HEK293 (cell line): ENCODE measurements around the gene ACTG1.

Experiments used
- CTCF ChIA-PET: fragments of 350-600 bp; formaldehyde crosslinking; extraction: SDS; loops from one replicate; lab custom pipeline; 2021; ENCODE audit warnings: antibody characterized with exemption; lab: Yijun Ruan, JAX
- POLR2A ChIA-PET: fragments of 300-600 bp; formaldehyde crosslinking; extraction: SDS; loops from one replicate; lab custom pipeline; 2020; ENCODE audit warnings: antibody characterized with exemption, inconsistent platforms; lab: Yijun Ruan, JAX
- H3K27ac ChIP-seq: fragments of 200-500 bp; sonication (Bioruptor generic); 2 replicates; pipeline ENCODE4 v1.5.1; 2014; ENCODE audit warnings: low read depth, low read length, control low read depth, inconsistent platforms; ENCODE audit errors: extremely low read depth
- H3K36me3 ChIP-seq, 2 experiments: fragments of 200-500 bp in 1 of 2; sonication (Bioruptor generic) in 1 of 2; 1 replicate in 1 of 2; 2 replicates in 1 of 2; pipeline ENCODE4 v1.5.1; 2014 to 2017; ENCODE audit warnings: inconsistent platforms in 2 of 2, low read length in 2 of 2; ENCODE audit not compliant: control insufficient read depth in 2 of 2, insufficient read depth in 1 of 2
- H3K4me1 ChIP-seq: fragments of 200-500 bp; sonication (Bioruptor generic); 2 replicates; pipeline ENCODE4 v1.5.1; 2014; ENCODE audit warnings: mild to moderate bottlenecking, low read length, inconsistent platforms; ENCODE audit not compliant: control insufficient read depth, insufficient read depth
- H3K4me3 ChIP-seq: 2 replicates; pipeline ENCODE4 v1.5.1; 2011; ENCODE audit warnings: low read depth, mild to moderate bottlenecking, control low read depth, low read length, moderate library complexity
- H3K9me3 ChIP-seq: fragments of 200-500 bp; sonication (Bioruptor generic); 2 replicates; pipeline ENCODE4 v1.5.1; 2014; ENCODE audit warnings: low read depth, low read length, inconsistent platforms; ENCODE audit not compliant: control insufficient read depth, insufficient read depth
- FEZF1 ChIP-seq: fragments of 450-650 bp; formaldehyde crosslinking; IDR thresholded peaks from 2 replicates; pipeline ENCODE4 v1.5.1; 2016; ENCODE audit warnings: missing biosample characterization, missing genetic modification characterization
- GLIS1 ChIP-seq: fragments of 450-650 bp; formaldehyde crosslinking; IDR thresholded peaks from 2 replicates; pipeline ENCODE4 v1.5.1; 2016; ENCODE audit warnings: missing biosample characterization, missing genetic modification characterization
- HIC1 ChIP-seq: fragments of 450-650 bp; formaldehyde crosslinking; IDR thresholded peaks from 2 replicates; pipeline ENCODE4 v1.5.1; 2016; ENCODE audit warnings: missing biosample characterization, missing genetic modification characterization
- KLF7 ChIP-seq: fragments of 450-650 bp; formaldehyde crosslinking; IDR thresholded peaks from 2 replicates; pipeline ENCODE4 v1.5.1; 2016; ENCODE audit warnings: missing biosample characterization, missing genetic modification characterization, borderline replicate concordance
- SP2 ChIP-seq: fragments of 450-650 bp; formaldehyde crosslinking; IDR thresholded peaks from 2 replicates; pipeline ENCODE4 v1.5.1; 2016; ENCODE audit warnings: missing biosample characterization, missing genetic modification characterization
- TSHZ1 ChIP-seq: fragments of 450-650 bp; formaldehyde crosslinking; IDR thresholded peaks from 2 replicates; pipeline ENCODE4 v1.5.1; 2016; ENCODE audit warnings: missing biosample characterization, missing genetic modification characterization, borderline replicate concordance
- ZBTB6 ChIP-seq: fragments of 450-650 bp; formaldehyde crosslinking; IDR thresholded peaks from 2 replicates; pipeline ENCODE4 v1.5.1; 2017; ENCODE audit warnings: missing biosample characterization, missing genetic modification characterization
- ZIC2 ChIP-seq: fragments of 450-650 bp; formaldehyde crosslinking; IDR thresholded peaks from 2 replicates; pipeline ENCODE4 v1.5.1; 2016; ENCODE audit warnings: missing biosample characterization, missing genetic modification characterization
- ZNF169 ChIP-seq: fragments of 450-650 bp; formaldehyde crosslinking; IDR thresholded peaks from 2 replicates; pipeline ENCODE4 v1.5.1; 2016; ENCODE audit warnings: missing biosample characterization, missing genetic modification characterization
- ZNF174 ChIP-seq: fragments of 450-650 bp; formaldehyde crosslinking; IDR thresholded peaks from 2 replicates; pipeline ENCODE4 v1.5.0; 2017; ENCODE audit warnings: missing biosample characterization, mild to moderate bottlenecking, missing genetic modification characterization
- ZNF175 ChIP-seq: fragments of 450-650 bp; formaldehyde crosslinking; IDR thresholded peaks from 2 replicates; pipeline ENCODE4 v1.5.1; 2016; ENCODE audit warnings: missing biosample characterization, missing genetic modification characterization
- ZNF335 ChIP-seq: fragments of 450-650 bp; formaldehyde crosslinking; conservative IDR thresholded peaks from 2 replicates; pipeline ENCODE4 v1.5.1; 2016; ENCODE audit warnings: missing biosample characterization, missing genetic modification characterization
- ZNF341 ChIP-seq: fragments of 450-650 bp; formaldehyde crosslinking; IDR thresholded peaks from 2 replicates; pipeline ENCODE4; 2016; ENCODE audit warnings: low read depth, missing biosample characterization, missing genetic modification characterization
- ZNF354C ChIP-seq: fragments of 450-650 bp; formaldehyde crosslinking; IDR thresholded peaks from 2 replicates; pipeline ENCODE4 v1.5.1; 2016; ENCODE audit warnings: missing biosample characterization, missing genetic modification characterization, low read depth, borderline replicate concordance
- ZNF394 ChIP-seq: fragments of 450-650 bp; formaldehyde crosslinking; IDR thresholded peaks from 2 replicates; pipeline ENCODE4 v1.5.1; 2016; ENCODE audit warnings: missing biosample characterization, missing genetic modification characterization, mild to moderate bottlenecking, moderate library complexity, borderline replicate concordance
- ZNF426 ChIP-seq: fragments of 450-650 bp; formaldehyde crosslinking; IDR thresholded peaks from 2 replicates; pipeline ENCODE4 v1.5.1; 2017; ENCODE audit warnings: missing biosample characterization, missing genetic modification characterization, mild to moderate bottlenecking, inconsistent platforms, moderate library complexity
- ZNF514 ChIP-seq: fragments of 450-650 bp; formaldehyde crosslinking; IDR thresholded peaks from 2 replicates; pipeline ENCODE4 v1.5.1; 2016; ENCODE audit warnings: missing biosample characterization, missing genetic modification characterization
- ZNF621 ChIP-seq: fragments of 450-650 bp; formaldehyde crosslinking; IDR thresholded peaks from 2 replicates; pipeline ENCODE4 v1.5.1; 2017; ENCODE audit warnings: missing biosample characterization, missing genetic modification characterization
- ZNF626 ChIP-seq: fragments of 450-650 bp; sonication (Bioruptor Pico); formaldehyde crosslinking; IDR thresholded peaks from 2 replicates; pipeline ENCODE4 v1.5.1; 2018; ENCODE audit warnings: missing biosample characterization, missing genetic modification characterization, inconsistent platforms
- ZNF645 ChIP-seq: fragments of 450-650 bp; formaldehyde crosslinking; IDR thresholded peaks from 2 replicates; pipeline ENCODE4; 2016; ENCODE audit warnings: missing biosample characterization, missing genetic modification characterization
- ZNF654 ChIP-seq: fragments of 450-650 bp; formaldehyde crosslinking; IDR thresholded peaks from 2 replicates; pipeline ENCODE4 v1.5.1; 2016; ENCODE audit warnings: low read depth, missing biosample characterization, missing genetic modification characterization
- ZNF791 ChIP-seq: fragments of 450-650 bp; formaldehyde crosslinking; IDR thresholded peaks from 2 replicates; pipeline ENCODE4 v1.5.1; 2016; ENCODE audit warnings: missing biosample characterization, missing genetic modification characterization
- ZSCAN16 ChIP-seq: fragments of 450-650 bp; formaldehyde crosslinking; IDR thresholded peaks from 2 replicates; pipeline ENCODE4 v1.5.1; 2016; ENCODE audit warnings: missing biosample characterization, missing genetic modification characterization

ACTG1 gene

DNA sequence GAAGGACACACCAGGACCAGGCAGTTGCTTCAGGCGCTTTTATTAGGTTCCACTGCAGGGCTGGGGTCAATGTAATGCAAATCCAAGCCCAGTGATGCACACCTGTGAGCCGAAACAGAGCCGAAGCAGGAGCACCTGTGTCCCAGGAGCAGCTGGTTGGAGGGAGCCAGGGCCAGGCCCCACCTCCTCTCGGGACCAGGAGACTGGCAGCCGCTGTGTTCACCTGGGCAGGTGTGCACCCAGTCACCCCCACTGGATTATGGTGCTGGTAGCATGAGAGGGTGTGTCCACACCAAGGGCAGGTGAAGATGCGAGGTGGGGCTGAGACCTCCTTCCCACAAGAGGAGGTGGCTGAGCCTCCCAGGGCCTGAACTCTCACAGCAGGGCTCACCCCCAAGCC lies 44.3 kb upstream of the ACTG1 start:
- POLR2A ChIA-PET = interaction anchor here (2.1 to 4.0 kb wide), 2 partner anchors 10 to 44 kb away, joined by 7 to 16 read pairs; partner anchors contain the start of gene ACTG1
- no peaks in the 10 kb centered on the region for H3K9me3 ChIP-seq
- TF ChIP-seq ZNF426 (tag by site-specific recombination) (no peak), GLIS1 (tag by site-specific recombination) (peak; percentile 40; the same call in 1 of the 2 replicates), HIC1 (tag by site-specific recombination) (no peak), ZNF175 (tag by site-specific recombination) (no peak), KLF7 (tag by site-specific recombination) (no peak), ZNF394 (tag by site-specific recombination) (peak; percentile 81), ZNF626 (no peak)
- TF ChIP-seq, all 188 proteins: peak for 2
- no peak overlapping the region for H3K4me3 ChIP-seq
- H3K27ac ChIP-seq = no peak overlapping the region
- peaks cover 27 to 57% of the 10 kb centered on the region in 2 experiments for H3K36me3 ChIP-seq
- H3K4me1 ChIP-seq = peaks cover 12% of the 10 kb centered on the region
- CTCF ChIA-PET = interaction anchor here (1.2 to 2.9 kb wide), 2 partner anchors 11 to 44 kb away, joined by 5 to 19 read pairs; no protein-coding TSS in a partner anchor

DNA sequence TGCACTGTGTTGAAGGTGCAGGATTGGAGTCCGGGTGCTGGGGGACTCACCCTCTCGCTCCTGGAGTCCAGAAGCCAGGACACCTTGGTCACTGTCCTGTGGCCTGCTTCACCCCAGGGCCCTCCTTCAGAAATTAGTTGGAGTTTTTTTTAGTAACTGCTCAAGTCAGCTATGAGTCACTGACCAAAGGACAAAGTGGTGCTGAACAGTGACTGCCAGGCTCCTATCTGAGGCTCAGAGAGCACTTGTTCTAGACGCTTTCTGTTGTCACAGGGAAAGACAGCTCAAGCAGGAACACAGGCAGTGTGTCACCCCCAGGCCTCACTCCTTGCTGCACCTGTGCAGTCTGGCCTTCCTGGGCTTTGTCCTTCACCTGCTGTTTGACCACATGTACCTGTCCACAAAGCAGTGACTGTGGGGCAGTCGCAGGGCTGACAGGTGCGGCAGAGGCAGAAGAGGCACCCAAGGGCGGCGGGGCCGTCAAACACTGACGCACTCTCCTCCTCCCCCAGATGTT lies 43.6 kb upstream of the ACTG1 start:
- H3K4me1 ChIP-seq = peaks cover 12% of the 10 kb centered on the region
- TF ChIP-seq ZNF341 (tag by site-specific recombination) (no peak), ZNF514 (no peak), ZNF645 (tag by site-specific recombination) (no peak), SP2 (tag by site-specific recombination) (no peak), ZSCAN16 (tag by site-specific recombination) (no peak), ZBTB6 (no peak), ZNF354C (tag by site-specific recombination) (no peak)
- TF ChIP-seq, all 188 proteins: peak for 0
- POLR2A ChIA-PET = interaction anchor here (0.9 to 4.0 kb wide), 4 partner anchors 10 to 44 kb away, joined by 3 to 16 read pairs (median 6); partner anchors contain the start of gene ACTG1
- CTCF ChIA-PET = interaction anchor here (0.9 to 2.9 kb wide), 2 partner anchors 11 to 45 kb away, joined by 4 to 19 read pairs; no protein-coding TSS in a partner anchor
- Histone ChIP-seq H3K36me3 (peaks cover 21 to 51% of the 10 kb centered on the region in 2 experiments), H3K4me3 (no peak overlapping the region), H3K9me3 (no peaks in the 10 kb centered on the region), H3K27ac (no peak overlapping the region)

DNA sequence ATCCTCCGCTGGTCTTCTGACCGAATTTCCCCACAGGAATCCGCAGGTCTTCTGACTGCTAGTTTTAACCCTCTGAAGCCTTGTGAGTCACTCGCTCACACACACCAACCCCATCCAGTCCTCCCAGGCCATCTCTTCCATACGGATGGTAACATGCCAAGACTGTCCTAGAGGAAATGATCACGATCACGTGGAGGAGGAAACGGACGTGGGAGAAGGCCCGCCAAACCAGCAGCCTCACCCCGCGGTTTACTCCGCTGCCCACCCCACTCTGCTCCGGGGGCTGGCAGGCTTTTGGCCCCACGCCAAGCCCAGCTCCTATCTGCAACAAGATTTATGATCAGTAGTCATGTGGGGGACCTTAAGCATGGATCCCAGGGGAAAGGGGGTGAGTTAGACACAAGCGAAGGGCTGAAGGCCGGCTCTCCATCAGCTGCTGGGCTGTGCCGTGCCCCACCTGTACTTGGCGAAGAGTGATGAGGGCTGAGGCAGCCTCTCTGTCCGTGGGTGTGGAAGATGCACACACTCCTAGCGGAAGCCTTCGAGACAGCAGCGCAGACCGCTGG lies 41.1 kb upstream of the ACTG1 start:
- H3K36me3 ChIP-seq = peaks cover 4 to 48% of the 10 kb centered on the region in 2 experiments
- ChIA-PET POLR2A (interaction anchor here (0.5 to 0.7 kb wide), 2 partner anchors 13 to 41 kb away, joined by 3 read pairs; partner anchors contain the start of gene ACTG1), CTCF (interaction anchor here (1.1 to 3.9 kb wide), 3 partner anchors 11 to 47 kb away, joined by 3 to 23 read pairs (median 4); no protein-coding TSS in a partner anchor)
- peak overlapping the region; percentile 86 for H3K4me3 ChIP-seq
- no peaks in the 10 kb centered on the region for H3K9me3 ChIP-seq
- H3K4me1 ChIP-seq = peaks cover 12% of the 10 kb centered on the region
- peak overlapping the region; percentile 74 for H3K27ac ChIP-seq
- TF ChIP-seq ZNF174 = no peak
- no peak for TF ChIP-seq TSHZ1 (tag by site-specific recombination)
- peak; percentile 54 for TF ChIP-seq ZNF335
- TF ChIP-seq ZNF654 (tag by site-specific recombination) = no peak
- TF ChIP-seq FEZF1 (tag by site-specific recombination) = peak; percentile 29; the same call in 1 of the 2 replicates
- no peak for TF ChIP-seq ZNF169 (tag by site-specific recombination)
- no peak for TF ChIP-seq ZIC2 (tag by site-specific recombination)
- TF ChIP-seq ZNF621 (tag by site-specific recombination) = no peak
- no peak for TF ChIP-seq ZNF791 (tag by site-specific recombination)
